ENCODE measurements around the gene CCN6. TPM values are rescaled to one million over a fixed set of nuclear protein-coding genes. Genes with fewer than 3 reads are reported as not detected.

The CCN6 gene
- not detected for total RNA-seq
- polyA plus RNA-seq: under 1 TPM in 1 of 2 donors, not detected in 1; 0.09 TPM

DNA sequence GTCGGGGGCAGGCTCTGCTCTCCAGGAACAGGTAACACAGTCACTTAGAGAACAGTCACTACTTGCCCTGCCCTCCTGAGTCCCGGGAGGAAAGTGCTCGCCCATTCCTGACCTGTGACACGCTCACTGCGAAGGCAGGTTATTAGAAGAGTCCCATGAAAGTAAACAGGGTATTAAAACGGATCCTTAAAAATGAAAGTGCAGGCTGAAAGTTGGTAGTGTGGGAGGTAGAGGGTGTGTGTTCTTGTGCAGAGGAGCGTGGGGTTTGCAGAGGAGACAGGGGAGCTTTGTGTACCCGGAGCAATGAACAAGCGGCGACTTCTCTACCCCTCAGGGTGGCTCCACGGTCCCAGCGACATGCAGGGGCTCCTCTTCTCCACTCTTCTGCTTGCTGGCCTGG, at the start of gene CCN6:
CCN6 (plus strand) TSS at position 104 of the 400 bp plus-strand sequence; CDS start at position 358, 254 bp downstream.
- Histone ChIP-seq H3K4me3 (ENCODE audit: low read length in 2 of 2) (no peak within 1 kb of the TSS), H3K9me3 (ENCODE audit: control insufficient read depth in 1 of 2, low read length in 2 of 2) (no peaks in the 10 kb centered on the region), H3K27ac (ENCODE audit: low read depth, low read length) (no peak within 1 kb of the TSS), H3K4me1 (ENCODE audit: insufficient read depth, low read length) (no peaks in the 10 kb centered on the region), H3K27me3 (ENCODE audit: insufficient read depth, low read length) (no peaks in the 10 kb centered on the region), H3K36me3 (ENCODE audit: insufficient read depth, low read length) (no peaks in the 10 kb centered on the region)
- Mint-ChIP-seq H3K27me3 (peaks cover 1 to 3% of the 10 kb centered on the region in 2 donors), H3K4me1 (no peaks in the 10 kb centered on the region), H3K9me3 (no peaks in the 10 kb centered on the region), H3K36me3 (no peaks in the 10 kb centered on the region), H3K27ac (no peak within 1 kb of the TSS), H3K4me3 (no peak within 1 kb of the TSS)
- ChIA-PET POLR2A (ENCODE audit: partially characterized antibody) (no interaction called here), CTCF (ENCODE audit: partially characterized antibody) (interaction anchor here (2.1 kb wide), 1 partner anchor 11 kb away, joined by 6 read pairs; no protein-coding TSS in a partner anchor)
- DNase-seq: no peak
- intact Hi-C loops (cut with micrococcal nuclease): no loop called here

DNA sequence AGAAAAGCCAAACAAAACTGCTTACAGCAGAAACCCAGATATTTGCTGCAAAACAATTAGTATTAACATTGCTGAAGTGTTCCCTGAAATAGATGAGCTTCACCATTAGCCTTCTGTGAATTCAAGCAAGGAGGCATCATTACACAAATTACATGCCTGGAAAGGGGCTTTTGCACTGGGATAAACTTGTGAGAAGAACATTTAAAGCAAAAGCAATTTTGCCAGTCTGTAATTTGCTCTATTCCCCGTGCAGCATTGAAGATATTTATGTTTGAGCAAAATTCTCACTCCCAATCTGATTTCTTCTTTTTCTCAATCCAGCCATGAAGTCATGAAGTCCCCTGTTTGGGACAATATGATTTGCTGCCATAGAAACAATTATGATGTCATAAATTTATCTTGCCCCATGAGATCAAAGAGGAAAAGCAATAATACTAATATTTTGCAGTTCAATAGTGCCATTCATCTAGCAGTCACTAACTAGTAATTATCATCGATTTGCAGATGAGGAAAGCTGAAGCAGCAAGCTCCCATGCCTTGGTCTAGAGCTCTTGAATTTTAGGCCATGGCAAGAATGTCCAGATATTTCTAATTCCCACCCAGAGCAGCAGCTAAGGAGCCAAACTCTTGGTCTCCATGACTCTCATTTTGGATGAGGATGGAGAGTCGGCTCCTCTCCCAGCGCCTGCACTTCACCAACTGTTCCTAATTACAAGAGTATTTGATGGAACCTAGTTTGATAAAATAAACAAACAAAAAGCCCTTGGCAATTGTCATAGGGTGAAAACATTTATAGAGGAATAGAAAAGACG, 49.5 kb upstream of the CCN6 start:
- intact Hi-C loops (cut with micrococcal nuclease): no loop called here
- Mint-ChIP-seq H3K27me3 (no peaks in the 10 kb centered on the region), H3K4me3 (no peak overlapping the region), H3K4me1 (peaks cover 0 to 5% (median under 1%) of the 10 kb centered on the region in 4 donors), H3K27ac (peak overlapping the region in 1 of 7 donors; percentile 40), H3K36me3 (no peaks in the 10 kb centered on the region), H3K9me3 (no peaks in the 10 kb centered on the region)
- Histone ChIP-seq H3K9me3 (ENCODE audit: control insufficient read depth in 1 of 2, low read length in 2 of 2) (no peaks in the 10 kb centered on the region), H3K36me3 (ENCODE audit: insufficient read depth, low read length) (no peaks in the 10 kb centered on the region), H3K27ac (ENCODE audit: low read depth, low read length) (no peak overlapping the region), H3K4me3 (ENCODE audit: low read length in 2 of 2) (no peak overlapping the region), H3K27me3 (ENCODE audit: insufficient read depth, low read length) (no peaks in the 10 kb centered on the region), H3K4me1 (ENCODE audit: insufficient read depth, low read length) (no peaks in the 10 kb centered on the region)
- no peak for DNase-seq
- ChIA-PET CTCF (ENCODE audit: partially characterized antibody) (interaction anchor here (20.9 kb wide), 1 partner anchor 37 kb away, joined by 619 read pairs; no protein-coding TSS in a partner anchor), POLR2A (ENCODE audit: partially characterized antibody) (no interaction called here)

DNA sequence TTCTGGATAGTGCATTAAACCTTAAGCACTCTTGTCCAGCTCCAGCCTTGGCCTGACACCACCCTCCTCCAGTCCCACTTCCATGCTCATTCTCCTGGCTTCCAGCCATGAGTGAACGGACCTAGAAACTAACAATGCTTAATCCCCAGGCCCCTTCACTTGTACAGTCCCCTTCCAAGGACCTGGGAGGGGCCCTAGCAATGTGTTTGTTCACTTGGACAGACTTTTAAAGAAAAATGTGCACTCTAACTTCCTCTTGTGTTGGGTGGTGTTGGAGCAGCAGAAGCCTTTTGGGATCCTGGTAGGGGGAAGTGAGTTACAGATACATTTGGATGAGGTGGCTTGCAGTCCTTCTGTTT, 48.9 kb upstream of the CCN6 start:
- DNase-seq: no peak
- H3K4me3 ChIP-seq (ENCODE audit: low read length in 2 of 2): no peak overlapping the region
- no peak overlapping the region for H3K27ac ChIP-seq (ENCODE audit: low read depth, low read length)
- H3K4me1 ChIP-seq (ENCODE audit: insufficient read depth, low read length): no peaks in the 10 kb centered on the region
- H3K27ac Mint-ChIP-seq: no peak overlapping the region
- POLR2A ChIA-PET (ENCODE audit: partially characterized antibody): no interaction called here
- CTCF ChIA-PET (ENCODE audit: partially characterized antibody): interaction anchor here (20.9 kb wide), 1 partner anchor 36 kb away, joined by 619 read pairs; no protein-coding TSS in a partner anchor
- no peaks in the 10 kb centered on the region for H3K9me3 ChIP-seq (ENCODE audit: control insufficient read depth in 1 of 2, low read length in 2 of 2)
- H3K4me1 Mint-ChIP-seq: peaks cover 0 to 5% (median under 1%) of the 10 kb centered on the region in 4 donors
- no peaks in the 10 kb centered on the region for H3K9me3 Mint-ChIP-seq
- intact Hi-C loops (cut with micrococcal nuclease): no loop called here
- H3K36me3 Mint-ChIP-seq: no peaks in the 10 kb centered on the region
- no peaks in the 10 kb centered on the region for H3K36me3 ChIP-seq (ENCODE audit: insufficient read depth, low read length)
- no peak overlapping the region for H3K4me3 Mint-ChIP-seq
- H3K27me3 ChIP-seq (ENCODE audit: insufficient read depth, low read length): no peaks in the 10 kb centered on the region
- H3K27me3 Mint-ChIP-seq: no peaks in the 10 kb centered on the region

DNA sequence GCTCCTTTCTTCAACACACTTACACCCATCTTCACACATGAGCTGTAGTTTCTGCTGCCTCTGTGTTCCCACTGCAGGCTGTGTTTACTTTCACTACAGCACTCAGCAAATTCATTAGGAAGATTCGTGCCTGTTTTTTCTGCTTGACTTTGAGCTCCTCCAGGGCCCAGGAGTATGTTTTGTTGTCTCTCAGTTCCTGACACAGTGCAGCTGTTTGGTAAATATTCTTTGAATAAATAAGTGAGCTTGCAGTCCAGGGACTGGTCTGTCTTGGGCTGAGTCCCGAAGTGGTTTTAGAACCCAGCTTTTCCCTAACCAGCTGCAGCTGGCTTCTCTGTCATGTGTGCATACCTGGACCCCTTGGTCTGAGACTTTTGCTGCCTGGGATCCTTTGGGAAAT, 46.6 kb upstream of the CCN6 start:
- no peak overlapping the region for H3K4me3 Mint-ChIP-seq
- H3K27ac ChIP-seq (ENCODE audit: low read depth, low read length): no peak overlapping the region
- no peak overlapping the region for H3K27ac Mint-ChIP-seq
- H3K4me1 Mint-ChIP-seq: peaks cover 5 to 10% (median 6%) of the 10 kb centered on the region in 4 donors
- POLR2A ChIA-PET (ENCODE audit: partially characterized antibody): interaction anchor here (1.5 kb wide), 1 partner anchor 21 kb away, joined by 6 read pairs; no protein-coding TSS in a partner anchor
- H3K4me1 ChIP-seq (ENCODE audit: insufficient read depth, low read length): peaks cover 4% of the 10 kb centered on the region
- H3K36me3 Mint-ChIP-seq: no peaks in the 10 kb centered on the region
- intact Hi-C loops (cut with micrococcal nuclease): no loop called here
- no peaks in the 10 kb centered on the region for H3K27me3 Mint-ChIP-seq
- H3K27me3 ChIP-seq (ENCODE audit: insufficient read depth, low read length): no peaks in the 10 kb centered on the region
- CTCF ChIA-PET (ENCODE audit: partially characterized antibody): interaction anchor here (0.6 to 20.9 kb wide), 9 partner anchors 9 to 230 kb away, joined by 3 to 619 read pairs (median 4); no protein-coding TSS in a partner anchor
- DNase-seq: no peak
- no peak overlapping the region for H3K4me3 ChIP-seq (ENCODE audit: low read length in 2 of 2)
- no peaks in the 10 kb centered on the region for H3K36me3 ChIP-seq (ENCODE audit: insufficient read depth, low read length)
- no peaks in the 10 kb centered on the region for H3K9me3 Mint-ChIP-seq
- H3K9me3 ChIP-seq (ENCODE audit: control insufficient read depth in 1 of 2, low read length in 2 of 2): no peaks in the 10 kb centered on the region

DNA sequence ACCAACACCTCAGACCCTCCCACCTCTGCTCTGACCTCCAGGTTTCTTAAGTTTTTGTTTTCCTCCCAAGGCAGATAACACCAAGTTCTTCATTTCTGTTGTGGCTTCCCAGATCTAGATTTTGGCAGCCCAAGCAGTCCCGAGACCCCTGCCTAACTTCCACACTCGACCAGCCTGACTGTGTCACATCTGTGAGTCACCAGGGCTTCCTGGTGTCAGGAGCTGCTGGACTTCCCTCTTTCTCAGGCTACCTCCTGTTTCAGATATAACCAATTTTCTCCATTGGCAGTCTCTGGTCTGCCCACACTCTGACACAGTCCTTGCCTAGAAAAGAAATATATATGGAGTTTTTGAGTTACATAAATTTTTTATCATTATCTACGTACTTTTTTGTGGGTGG, 46.1 kb upstream of the CCN6 start:
- H3K27ac Mint-ChIP-seq: peak overlapping the region in 1 of 7 donors; percentile 62
- H3K27me3 Mint-ChIP-seq: no peaks in the 10 kb centered on the region
- peaks cover 5 to 10% (median 6%) of the 10 kb centered on the region in 4 donors for H3K4me1 Mint-ChIP-seq

DNA sequence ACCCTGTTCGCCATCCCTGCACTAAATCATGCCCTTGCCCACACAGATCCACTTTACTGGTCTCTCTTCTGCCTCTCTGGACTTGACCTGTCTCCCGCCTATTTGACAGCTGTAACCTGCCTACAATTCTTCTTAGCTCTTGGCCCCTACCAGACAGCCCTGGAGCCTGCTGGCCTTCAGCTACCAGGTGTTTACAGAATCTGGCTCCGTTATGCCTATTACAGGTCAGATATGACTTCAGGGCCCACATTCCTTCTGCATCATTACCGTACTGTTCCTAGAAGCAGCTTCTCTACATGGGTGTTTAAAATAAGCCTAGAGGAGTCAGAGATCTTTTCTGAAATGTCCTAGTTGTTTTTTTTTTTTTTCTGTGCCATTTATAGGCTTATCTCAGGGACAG, 45.4 kb upstream of the CCN6 start:
- no peak for DNase-seq
- H3K4me1 ChIP-seq (ENCODE audit: insufficient read depth, low read length): peaks cover 4% of the 10 kb centered on the region
- H3K27me3 ChIP-seq (ENCODE audit: insufficient read depth, low read length): no peaks in the 10 kb centered on the region
- no peaks in the 10 kb centered on the region for H3K9me3 Mint-ChIP-seq
- intact Hi-C loops (cut with micrococcal nuclease): no loop called here
- H3K36me3 Mint-ChIP-seq: no peaks in the 10 kb centered on the region
- H3K27ac ChIP-seq (ENCODE audit: low read depth, low read length): no peak overlapping the region
- POLR2A ChIA-PET (ENCODE audit: partially characterized antibody): interaction anchor here (1.5 to 1.6 kb wide), 2 partner anchors 19 to 34 kb away, joined by 6 to 7 read pairs; no protein-coding TSS in a partner anchor
- CTCF ChIA-PET (ENCODE audit: partially characterized antibody): interaction anchor here (0.5 to 20.9 kb wide), 10 partner anchors 9 to 579 kb away, joined by 3 to 619 read pairs (median 6); no protein-coding TSS in a partner anchor
- no peaks in the 10 kb centered on the region for H3K36me3 ChIP-seq (ENCODE audit: insufficient read depth, low read length)
- H3K4me3 Mint-ChIP-seq: no peak overlapping the region
- no peaks in the 10 kb centered on the region for H3K27me3 Mint-ChIP-seq
- no peaks in the 10 kb centered on the region for H3K9me3 ChIP-seq (ENCODE audit: control insufficient read depth in 1 of 2, low read length in 2 of 2)
- H3K4me1 Mint-ChIP-seq: peaks cover 4 to 10% (median 5%) of the 10 kb centered on the region in 4 donors
- peak overlapping the region in 2 of 7 donors; percentile 2 to 20 for H3K27ac Mint-ChIP-seq
- no peak overlapping the region for H3K4me3 ChIP-seq (ENCODE audit: low read length in 2 of 2)

More for the DNA sequence above, 46.1 kb upstream of the CCN6 start:
- no peaks in the 10 kb centered on the region for H3K27me3 ChIP-seq (ENCODE audit: insufficient read depth, low read length)
- intact Hi-C loops (cut with micrococcal nuclease): no loop called here
- ChIA-PET CTCF (ENCODE audit: partially characterized antibody) (interaction anchor here (0.9 to 20.9 kb wide), 9 partner anchors 9 to 231 kb away, joined by 3 to 619 read pairs (median 4); no protein-coding TSS in a partner anchor), POLR2A (ENCODE audit: partially characterized antibody) (interaction anchor here (1.5 to 1.6 kb wide), 2 partner anchors 20 to 35 kb away, joined by 6 to 7 read pairs; no protein-coding TSS in a partner anchor)
- peaks cover 4% of the 10 kb centered on the region for H3K4me1 ChIP-seq (ENCODE audit: insufficient read depth, low read length)
- H3K36me3 Mint-ChIP-seq: no peaks in the 10 kb centered on the region
- H3K9me3 Mint-ChIP-seq: no peaks in the 10 kb centered on the region
- no peak overlapping the region for H3K27ac ChIP-seq (ENCODE audit: low read depth, low read length)
- no peak for DNase-seq
- no peak overlapping the region for H3K4me3 Mint-ChIP-seq
- H3K4me3 ChIP-seq (ENCODE audit: low read length in 2 of 2): no peak overlapping the region
- no peaks in the 10 kb centered on the region for H3K36me3 ChIP-seq (ENCODE audit: insufficient read depth, low read length)
- no peaks in the 10 kb centered on the region for H3K9me3 ChIP-seq (ENCODE audit: control insufficient read depth in 1 of 2, low read length in 2 of 2)

DNA sequence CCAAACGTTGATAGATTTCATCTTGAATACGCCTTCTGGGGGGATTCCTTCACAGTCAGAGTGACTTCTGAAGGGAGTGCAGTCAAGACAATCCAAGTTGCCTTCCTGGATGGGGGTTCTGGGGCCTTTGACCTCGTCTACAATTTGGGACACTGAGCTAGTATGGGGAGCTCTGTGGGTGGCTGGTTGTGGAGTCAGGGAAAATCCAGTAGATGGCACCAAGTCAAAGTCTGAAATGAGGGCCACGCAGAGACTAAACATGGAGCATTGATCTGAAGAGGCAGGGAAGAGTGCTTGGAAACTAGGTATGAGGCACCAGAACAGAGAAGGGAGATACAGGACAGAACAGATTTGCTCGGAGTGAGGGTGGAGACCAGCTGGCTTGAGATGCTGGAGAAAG, 43.6 kb upstream of the CCN6 start:
- Mint-ChIP-seq H3K4me1 (peaks cover 2 to 15% (median 5%) of the 10 kb centered on the region in 4 donors), H3K4me3 (no peak overlapping the region), H3K9me3 (no peaks in the 10 kb centered on the region), H3K27me3 (no peaks in the 10 kb centered on the region), H3K27ac (peak overlapping the region in 3 of 7 donors; percentile 0 to 77 (median 8)), H3K36me3 (no peaks in the 10 kb centered on the region)
- Histone ChIP-seq H3K4me1 (ENCODE audit: insufficient read depth, low read length) (peaks cover 4% of the 10 kb centered on the region), H3K36me3 (ENCODE audit: insufficient read depth, low read length) (no peaks in the 10 kb centered on the region), H3K27ac (ENCODE audit: low read depth, low read length) (no peak overlapping the region), H3K4me3 (ENCODE audit: low read length in 2 of 2) (no peak overlapping the region), H3K9me3 (ENCODE audit: control insufficient read depth in 1 of 2, low read length in 2 of 2) (no peaks in the 10 kb centered on the region), H3K27me3 (ENCODE audit: insufficient read depth, low read length) (no peaks in the 10 kb centered on the region)
- ChIA-PET CTCF (ENCODE audit: partially characterized antibody) (interaction anchor here (0.6 to 20.9 kb wide), 32 partner anchors 8 to 1196 kb away, joined by 3 to 619 read pairs (median 4); partner anchors contain the start of genes FAM229B and TUBE1), POLR2A (ENCODE audit: partially characterized antibody) (interaction anchor here (0.6 to 2.2 kb wide), 10 partner anchors 10 to 751 kb away, joined by 3 to 42 read pairs (median 4); a partner anchor contains a TSS)
- intact Hi-C loops (cut with micrococcal nuclease): loop anchor here (1.0 kb wide), 2 partner anchors 19 to 33 kb away; no protein-coding TSS in a partner anchor
- DNase-seq: peak in 4 of 5 donors; percentile 33 to 44 (median 38)

All from CD4-positive, alpha-beta memory T cell (primary cell).